Kidney glomerular epithelial cell (primary cell): Measurements from ENCODE around the gene BBS7.

Experiments
- DNase-seq: peaks from one replicate; lab custom pipeline; 2025; lab: John Stamatoyannopoulos, UW

The BBS7 gene, protein sequence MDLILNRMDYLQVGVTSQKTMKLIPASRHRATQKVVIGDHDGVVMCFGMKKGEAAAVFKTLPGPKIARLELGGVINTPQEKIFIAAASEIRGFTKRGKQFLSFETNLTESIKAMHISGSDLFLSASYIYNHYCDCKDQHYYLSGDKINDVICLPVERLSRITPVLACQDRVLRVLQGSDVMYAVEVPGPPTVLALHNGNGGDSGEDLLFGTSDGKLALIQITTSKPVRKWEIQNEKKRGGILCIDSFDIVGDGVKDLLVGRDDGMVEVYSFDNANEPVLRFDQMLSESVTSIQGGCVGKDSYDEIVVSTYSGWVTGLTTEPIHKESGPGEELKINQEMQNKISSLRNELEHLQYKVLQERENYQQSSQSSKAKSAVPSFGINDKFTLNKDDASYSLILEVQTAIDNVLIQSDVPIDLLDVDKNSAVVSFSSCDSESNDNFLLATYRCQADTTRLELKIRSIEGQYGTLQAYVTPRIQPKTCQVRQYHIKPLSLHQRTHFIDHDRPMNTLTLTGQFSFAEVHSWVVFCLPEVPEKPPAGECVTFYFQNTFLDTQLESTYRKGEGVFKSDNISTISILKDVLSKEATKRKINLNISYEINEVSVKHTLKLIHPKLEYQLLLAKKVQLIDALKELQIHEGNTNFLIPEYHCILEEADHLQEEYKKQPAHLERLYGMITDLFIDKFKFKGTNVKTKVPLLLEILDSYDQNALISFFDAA

GRCh38 chr4:121869841-121870822 is at the start of gene BBS7:
Gene BBS7, minus strand, starts transcription at chr4:121870474. Its CDS starts 161 bp downstream, at chr4:121870313.
- DNase-seq = peak; percentile 96

- no peak for DNase-seq
Observed at GRCh38 chr4:121913667-121914066, 43.4 kb upstream of the BBS7 start.

- DNase-seq = no peak
Observed at GRCh38 chr4:121908346-121908745, 38.1 kb upstream of the BBS7 start.

DNA sequence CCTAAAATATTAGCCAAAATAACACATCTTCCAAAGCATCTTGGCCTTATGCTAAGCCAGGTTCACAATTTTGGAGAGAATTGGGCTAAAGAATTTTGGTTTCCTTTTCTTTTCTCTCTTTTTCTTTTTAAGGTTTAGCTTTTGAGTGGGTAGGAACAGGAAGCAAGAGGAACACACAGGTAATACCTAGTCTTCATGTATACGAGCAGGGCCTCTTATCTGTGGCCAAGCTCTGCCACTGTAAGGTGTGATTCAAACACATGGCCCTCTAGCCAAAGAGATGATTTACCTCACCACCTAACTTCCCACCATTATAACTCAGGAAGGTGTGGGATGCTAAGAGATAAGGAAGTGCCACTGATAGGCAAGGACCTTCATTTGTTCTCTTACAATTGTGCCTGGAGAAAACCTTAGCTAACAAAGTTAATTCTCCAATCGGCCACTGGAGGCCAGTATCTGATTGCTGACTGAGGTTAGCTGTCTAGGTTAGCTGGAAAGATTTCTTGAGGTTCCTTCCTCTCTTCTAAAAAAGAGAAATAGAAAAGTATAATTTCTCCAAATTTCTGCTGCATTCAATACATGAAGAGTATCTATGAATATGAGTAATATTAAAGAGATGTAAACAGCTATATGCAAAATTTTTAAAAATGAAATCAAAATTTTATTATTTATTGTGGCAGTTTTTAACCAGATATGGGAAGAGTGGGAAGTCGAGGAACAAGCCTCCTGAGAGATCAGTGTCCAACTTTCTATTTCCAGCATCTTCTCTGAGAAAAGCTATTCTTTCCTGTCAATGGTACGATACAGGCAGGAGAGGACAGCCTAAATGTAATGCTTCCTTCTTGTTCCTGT is 30.1 kb upstream of the BBS7 start:
- DNase-seq = peak; percentile 34

DNA sequence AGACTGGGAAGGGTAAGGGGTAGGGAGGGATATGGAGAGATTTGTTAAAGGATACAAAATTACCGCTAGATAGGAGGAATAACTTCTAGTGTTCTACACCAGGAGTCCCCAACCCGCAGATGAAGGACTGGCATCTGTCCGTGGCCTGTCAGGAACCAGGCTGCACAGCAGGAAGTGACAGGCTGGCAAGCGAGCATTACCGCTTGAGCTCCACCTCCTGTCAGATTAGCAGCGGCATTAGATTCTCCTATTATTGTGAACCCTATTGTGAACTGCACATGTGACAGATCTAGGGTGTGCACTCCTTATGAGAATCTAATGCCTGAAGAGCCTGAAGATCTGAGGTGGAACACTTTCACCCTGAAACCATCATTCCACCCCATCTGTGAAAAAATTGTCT is 27.9 kb upstream of the BBS7 start:
- DNase-seq = no peak

DNA sequence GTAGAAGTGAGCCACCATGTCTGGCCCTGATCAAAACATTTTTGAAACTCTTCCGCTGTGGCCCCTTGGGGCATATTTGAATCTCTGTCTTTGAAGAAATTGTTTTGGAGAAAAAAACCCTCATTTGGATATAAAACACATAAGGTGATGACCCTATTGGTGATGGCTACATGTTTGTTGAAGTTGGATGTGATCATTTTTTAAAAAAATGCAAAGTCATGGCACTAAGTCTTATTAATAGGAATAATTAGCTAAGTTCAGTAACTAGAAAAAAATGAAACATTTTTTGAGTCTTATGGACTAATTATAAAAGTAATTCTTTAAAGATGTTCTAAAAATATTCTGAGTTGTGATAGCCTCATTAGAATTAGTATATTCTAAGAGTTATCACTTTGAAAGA is 17.9 kb upstream of the BBS7 start:
- DNase-seq = no peak

- no peak for DNase-seq
Observed at GRCh38 chr4:121885115-121885514, 14.8 kb upstream of the BBS7 start.

DNA sequence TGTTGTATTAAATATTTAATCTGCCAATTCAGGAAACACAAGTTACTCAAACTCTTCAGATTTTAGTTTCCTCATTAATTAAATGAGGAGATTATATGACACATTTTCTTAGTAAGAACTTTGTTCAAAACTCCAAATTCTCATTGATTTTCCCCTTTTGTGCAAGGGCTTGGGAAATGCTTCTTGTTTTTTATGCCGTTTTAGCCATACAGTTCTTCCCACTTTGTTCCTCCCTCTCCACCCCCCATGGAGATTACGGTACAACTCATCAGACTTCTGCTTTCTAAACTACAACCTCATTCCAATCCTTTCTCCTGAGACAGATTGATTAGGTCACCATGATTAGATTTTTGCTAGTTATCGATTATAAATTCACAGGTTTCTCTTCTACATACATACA is 10.9 kb upstream of the BBS7 start:
- no peak for DNase-seq

DNA sequence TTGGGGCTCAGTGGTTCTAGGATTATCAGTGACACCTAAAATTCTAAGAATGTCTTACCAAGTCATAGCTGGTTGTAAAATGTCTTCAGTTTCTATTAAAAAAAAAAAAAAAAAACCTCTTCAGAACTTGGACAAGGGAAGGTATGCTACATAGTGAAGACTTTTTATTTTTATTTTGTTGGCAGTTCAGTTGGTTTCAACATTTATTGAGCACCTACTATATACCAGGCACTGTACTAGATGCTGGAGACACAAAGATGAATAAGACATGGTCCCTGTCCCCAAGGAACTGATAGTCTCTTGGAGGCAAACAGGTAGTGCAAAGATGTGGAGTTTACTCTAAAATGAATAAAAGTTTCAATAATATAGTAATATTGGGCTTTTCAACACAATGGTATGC is 8.9 kb upstream of the BBS7 start:
- DNase-seq = no peak

DNA sequence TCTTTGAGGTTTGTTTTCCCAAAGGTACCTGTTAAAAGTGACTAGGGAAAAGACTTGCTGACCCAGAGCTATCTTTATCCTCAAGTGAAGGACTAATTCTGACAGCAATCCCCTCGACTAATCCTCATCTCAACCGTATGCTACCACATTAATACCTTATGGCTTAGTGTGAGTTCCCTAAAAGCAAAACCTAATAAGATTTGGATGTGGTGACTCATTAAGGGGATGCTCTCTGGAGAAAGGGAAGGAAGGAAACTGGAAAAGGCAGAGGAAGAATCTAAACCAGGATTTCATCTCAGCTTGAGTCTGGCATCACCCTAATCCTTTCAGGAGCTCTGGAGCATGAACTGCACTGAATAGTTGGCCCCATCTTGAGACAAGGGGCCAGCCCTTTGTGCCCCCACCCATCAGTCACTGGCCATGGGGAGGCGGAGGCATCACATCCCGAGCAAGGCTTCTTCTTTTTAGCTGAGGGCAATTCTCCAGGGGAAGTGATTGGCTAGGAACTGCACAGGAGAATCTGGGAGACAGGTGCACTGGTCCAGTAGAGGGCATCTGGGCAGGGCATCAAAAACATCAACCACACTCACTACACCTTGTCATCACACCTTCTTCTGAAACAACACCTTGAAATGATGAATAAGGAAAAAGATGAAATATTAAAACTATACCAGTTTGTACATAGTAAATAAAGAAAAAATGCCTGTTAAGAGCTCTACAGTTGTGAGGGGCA is 6.9 kb upstream of the BBS7 start:
- no peak for DNase-seq

- no peak for DNase-seq
Observed at GRCh38 chr4:121876070-121876469, 5.8 kb upstream of the BBS7 start.

DNA sequence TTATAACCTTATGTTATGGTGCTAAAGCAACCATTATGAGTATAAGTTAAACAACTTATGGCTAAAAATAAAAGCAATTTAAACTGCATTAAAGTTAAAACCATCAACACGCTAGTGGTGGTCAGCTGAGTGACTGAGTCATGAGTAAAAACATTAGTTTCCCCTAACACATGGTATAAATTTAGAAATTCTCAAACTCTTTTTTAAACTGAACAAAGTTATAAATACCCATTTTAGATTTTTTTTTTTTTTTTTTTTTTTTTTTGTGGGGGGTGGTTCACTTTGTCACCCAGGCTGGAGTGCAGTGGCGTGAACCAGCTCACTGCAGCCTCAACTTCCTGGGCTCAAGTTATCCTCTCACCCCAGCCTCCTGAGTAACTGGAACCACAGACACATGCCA is 5.4 kb upstream of the BBS7 start:
- no peak for DNase-seq

- DNase-seq = no peak
Observed at GRCh38 chr4:121873604-121874003, 3.3 kb upstream of the BBS7 start.

DNA sequence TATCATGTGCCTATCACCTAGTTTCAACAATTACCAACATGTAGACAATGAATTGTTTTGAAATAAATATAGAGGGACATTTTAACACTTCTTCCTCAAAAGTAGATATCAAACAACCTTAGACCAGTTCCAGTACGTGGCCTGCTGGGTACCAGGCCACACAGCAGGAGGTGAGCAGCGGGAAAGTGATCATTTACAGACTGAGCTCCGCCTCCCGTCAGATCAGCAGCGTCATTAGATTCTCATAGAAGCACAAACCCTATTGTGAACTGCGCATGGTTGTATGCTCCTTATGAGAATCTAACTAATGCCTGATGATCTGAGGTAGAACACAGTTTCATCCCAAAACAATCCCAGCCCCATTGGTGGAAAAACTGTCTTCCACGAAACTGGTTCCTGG is 6.5 kb downstream of the BBS7 start:
- no peak for DNase-seq

GRCh38 chr4:121861426-121861825 is 8.8 kb downstream of the BBS7 start:
- DNase-seq = no peak

DNA sequence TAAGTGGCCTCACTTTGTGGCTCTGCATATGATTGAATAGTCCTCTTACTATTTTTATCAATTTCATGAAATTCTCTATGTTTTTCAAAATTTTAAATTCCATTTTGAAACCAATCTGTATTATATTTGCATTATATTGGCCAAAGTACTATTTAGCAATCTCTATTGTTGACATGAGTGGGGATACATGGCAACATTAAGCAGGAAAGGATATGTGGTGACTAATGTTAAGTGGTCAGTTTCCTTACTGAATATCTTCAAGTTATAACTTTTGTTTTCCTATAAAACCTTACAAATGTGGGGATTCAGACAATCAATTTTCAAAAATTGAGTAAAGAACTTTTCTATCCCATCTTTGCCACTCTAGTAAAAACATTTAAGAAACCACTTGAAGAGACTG is 10.2 kb downstream of the BBS7 start:
- DNase-seq = no peak

DNA sequence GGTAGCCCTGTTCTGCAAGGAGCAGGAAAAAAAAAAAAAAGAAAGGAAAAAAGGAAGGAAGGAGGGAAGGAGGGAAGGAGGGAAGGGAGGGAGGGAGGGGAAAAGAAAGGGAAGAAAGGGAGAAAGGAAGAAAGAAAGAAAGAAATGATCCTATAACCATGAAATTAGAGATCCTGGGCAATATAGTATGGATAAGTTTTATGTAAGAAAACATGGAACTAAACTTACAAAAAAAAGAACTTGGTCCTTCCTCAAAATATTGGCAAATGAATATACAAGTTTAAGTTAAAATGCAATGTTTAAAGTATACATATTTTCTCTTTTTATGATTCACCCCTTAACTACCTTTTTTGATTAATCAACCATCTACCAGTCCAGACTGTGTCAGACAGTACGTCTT is 18.9 kb downstream of the BBS7 start:
- DNase-seq = no peak

GRCh38 chr4:121846662-121847061 is 23.6 kb downstream of the BBS7 start:
- no peak for DNase-seq

DNA sequence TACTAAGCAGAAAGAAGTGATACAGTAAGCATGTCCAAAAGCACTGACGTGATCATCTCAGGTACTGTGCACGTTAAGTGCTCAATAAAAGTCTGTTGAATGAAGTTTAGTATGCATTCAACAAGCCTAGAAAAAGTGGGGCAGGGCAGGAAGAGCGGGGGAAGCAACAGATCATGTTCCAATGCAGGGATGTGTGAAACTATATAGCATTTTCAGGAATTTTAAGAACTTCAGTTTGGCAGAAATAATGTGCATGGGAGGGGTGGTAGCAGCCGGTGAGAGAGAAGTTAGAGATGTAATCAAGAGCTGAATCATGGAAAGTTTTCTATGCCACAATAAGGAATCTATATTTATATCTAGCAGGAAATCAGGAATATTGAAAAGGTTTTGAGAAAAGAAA is 27.4 kb downstream of the BBS7 start:
- no peak for DNase-seq

GRCh38 chr4:121838136-121838535 is 32.1 kb downstream of the BBS7 start:
- DNase-seq = no peak

GRCh38 chr4:121829511-121829910 is 40.8 kb downstream of the BBS7 start:
- DNase-seq = no peak
